Measurements from ENCODE around the gene SULT2B1.
"Not testable (repeated sequence)": the region's sequence is repeated elsewhere in the genome, so short reads cannot be mapped to it uniquely, and the experiment has no call there.

Gene SULT2B1

GRCh38 chr19:48530066-48530720, 21.8 kb upstream of the SULT2B1 start:
- DNase-seq: peak in 1 of 2 experiments; percentile 21

- no peak for DNase-seq
These were observed 21.2 kb upstream of the SULT2B1 start for GRCh38 chr19:48530770-48531169.

- DNase-seq: no peak
These were observed 18.2 kb upstream of the SULT2B1 start for GRCh38 chr19:48533770-48534169.

- DNase-seq: no peak
These were observed 14.4 kb upstream of the SULT2B1 start for GRCh38 chr19:48537541-48537940.

- DNase-seq: not testable (repeated sequence)
These were observed 13.9 kb upstream of the SULT2B1 start for GRCh38 chr19:48538057-48538456.

- peak in 1 of 2 experiments; percentile 65 for DNase-seq
These were observed 12.4 kb upstream of the SULT2B1 start for GRCh38 chr19:48539503-48540096.

- peak in 1 of 2 experiments; percentile 34 for DNase-seq
These were observed 11.9 kb upstream of the SULT2B1 start for GRCh38 chr19:48540110-48540509.

GRCh38 chr19:48541813-48542212, 10.2 kb upstream of the SULT2B1 start:
- DNase-seq: no peak

GRCh38 chr19:48543121-48543710, 8.8 kb upstream of the SULT2B1 start:
- no peak for DNase-seq

GRCh38 chr19:48544856-48545750, 6.9 kb upstream of the SULT2B1 start:
- DNase-seq: no peak

GRCh38 chr19:48547722-48548121, 4.2 kb upstream of the SULT2B1 start:
- DNase-seq: no peak

GRCh38 chr19:48548253-48548911, 3.6 kb upstream of the SULT2B1 start:
- no peak for DNase-seq

GRCh38 chr19:48549380-48549779, 2.6 kb upstream of the SULT2B1 start:
- no peak for DNase-seq

- DNase-seq: no peak
These were observed 692 bp downstream of the SULT2B1 start for GRCh38 chr19:48552406-48553322.

GRCh38 chr19:48553676-48554384, 1.9 kb downstream of the SULT2B1 start:
- DNase-seq: peak in 1 of 2 experiments; percentile 17

GRCh38 chr19:48554385-48555091, 2.6 kb downstream of the SULT2B1 start:
- DNase-seq: no peak

- DNase-seq: peak; percentile 80 to 81
These were observed 4.2 kb downstream of the SULT2B1 start for GRCh38 chr19:48556163-48556562.

- no peak for DNase-seq
These were observed 4.9 kb downstream of the SULT2B1 start for GRCh38 chr19:48556825-48557224.

GRCh38 chr19:48558018-48558684, 6.2 kb downstream of the SULT2B1 start:
- no peak for DNase-seq

- no peak for DNase-seq
These were observed 8.1 kb downstream of the SULT2B1 start for GRCh38 chr19:48560095-48560530.

All from NCI-H524 (cell line).